Left ventricle myocardium superior (tissue), 1 donor: ENCODE data around the gene COA8. TPM values are rescaled to one million over a fixed set of nuclear protein-coding genes. Genes with fewer than 3 reads are reported as not detected.
"Not testable (repeated sequence)": the region's sequence is repeated elsewhere in the genome, so short reads cannot be mapped to it uniquely, and the experiment has no call there.

ENCODE experiments used
- ATAC-seq: fragments of 200-7000 bp; cut with Tn5 transposase; one replicate; pipeline ENCODE4 v1.9.1; 2020; ENCODE audit warnings: mild to moderate bottlenecking, moderate library complexity
- DNase-seq: peaks from one replicate; pipeline ENCODE4 v3.0.0-alpha.2; 2020
- intact Hi-C: fragments of 100-400 bp; cut with micrococcal nuclease; formaldehyde crosslinking; loops from one replicate; pipeline ENCODE4 v1.11.0; 2022
- total RNA-seq: library from RNA; stranded (reverse); fragmentation: NEBNext Ultra II Directional; extraction: Animal tissue kit (Norgen Biotek cat#: 25700); gene quantifications from one replicate; pipeline ENCODE4 v1.2.1, GENCODE V29; 2021
- donor health status: DM: no; HTN: yes; CAD: no; lungs with severe emphysema.

Gene COA8
- total RNA-seq, 1 donor from 2014 or later = 56.2 TPM

- DNase-seq (no peak), ATAC-seq (no peak)
- intact Hi-C loops = no loop called here
Observed at GRCh38 chr14:103600503-103600902, 37.7 kb downstream of the COA8 start.

- intact Hi-C loops = no loop called here
- ATAC-seq (no peak), DNase-seq (no peak)
Observed at GRCh38 chr14:103604620-103605019, 41.9 kb downstream of the COA8 start.

- intact Hi-C loops = no loop called here
- ATAC-seq = peak; percentile 96
- peak; percentile 83 for DNase-seq
Observed at GRCh38 chr14:103606963-103607668, 44.4 kb downstream of the COA8 start.

DNA sequence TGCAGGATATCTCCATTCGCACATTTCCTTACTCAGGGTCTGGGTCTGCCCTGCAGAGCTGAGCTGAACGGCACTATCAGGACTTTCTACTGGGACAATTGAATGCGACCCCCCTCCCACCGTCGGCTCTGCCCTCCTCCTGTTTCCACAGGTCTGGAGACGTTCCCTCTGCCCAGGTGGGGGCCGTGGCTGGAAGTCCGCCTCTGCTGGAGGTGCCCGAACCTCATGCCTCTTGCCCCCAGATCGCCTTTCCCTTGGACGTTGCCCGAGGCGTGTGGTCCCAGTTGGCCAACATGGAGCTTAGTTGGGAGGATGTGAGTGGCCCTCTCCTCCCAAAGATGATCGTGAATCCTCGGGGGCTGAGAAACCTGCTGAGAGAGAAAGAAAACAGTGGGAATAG is 45.1 kb downstream of the COA8 start:
- no peak for DNase-seq
- no peak for ATAC-seq
- intact Hi-C loops = no loop called here

- ATAC-seq, DNase-seq, intact Hi-C loops: not testable (repeated sequence)
Observed at GRCh38 chr14:103609081-103609480, 46.3 kb downstream of the COA8 start.

DNA sequence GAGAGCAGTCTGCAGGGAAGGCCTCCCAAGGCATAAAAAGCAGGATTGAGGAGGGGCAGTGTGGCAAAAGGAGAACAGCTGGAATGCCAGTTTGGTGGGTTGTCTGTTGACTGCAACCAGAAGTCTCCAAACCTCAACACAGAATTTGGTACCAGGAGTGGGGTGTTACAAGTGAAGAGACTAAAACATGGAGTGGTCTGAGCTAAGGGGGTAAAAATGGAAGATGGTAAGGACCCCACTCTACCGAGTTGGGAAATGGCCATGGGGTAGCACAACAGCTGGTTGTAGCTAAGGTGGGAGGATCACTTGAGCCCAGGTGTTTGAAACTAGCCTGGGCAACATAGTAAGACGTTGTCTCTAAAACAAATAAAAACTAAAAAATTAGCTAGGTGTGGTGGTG is 48.5 kb downstream of the COA8 start:
- intact Hi-C loops = no loop called here
- no peak for ATAC-seq
- DNase-seq = no peak

DNA sequence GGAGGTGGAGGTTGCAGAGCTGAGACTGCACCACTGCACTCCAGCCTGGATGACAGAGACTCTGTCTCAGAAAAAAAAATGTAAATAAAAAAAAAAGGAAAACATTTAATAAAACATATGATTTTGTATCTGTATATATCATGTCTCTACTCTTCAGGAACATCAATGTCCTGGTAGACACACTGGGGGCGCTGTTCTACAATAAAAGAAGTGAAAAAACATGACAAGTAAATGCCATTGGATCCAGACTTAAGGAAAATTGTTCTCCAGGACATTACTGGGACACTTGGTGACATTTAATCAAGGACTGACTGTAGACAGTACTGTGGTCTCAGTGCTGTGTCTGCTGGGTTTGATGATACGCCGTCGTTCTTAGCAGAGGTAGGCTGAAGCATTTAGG is 50.8 kb downstream of the COA8 start:
- DNase-seq = no peak
- no peak for ATAC-seq
- intact Hi-C loops = no loop called here

DNA sequence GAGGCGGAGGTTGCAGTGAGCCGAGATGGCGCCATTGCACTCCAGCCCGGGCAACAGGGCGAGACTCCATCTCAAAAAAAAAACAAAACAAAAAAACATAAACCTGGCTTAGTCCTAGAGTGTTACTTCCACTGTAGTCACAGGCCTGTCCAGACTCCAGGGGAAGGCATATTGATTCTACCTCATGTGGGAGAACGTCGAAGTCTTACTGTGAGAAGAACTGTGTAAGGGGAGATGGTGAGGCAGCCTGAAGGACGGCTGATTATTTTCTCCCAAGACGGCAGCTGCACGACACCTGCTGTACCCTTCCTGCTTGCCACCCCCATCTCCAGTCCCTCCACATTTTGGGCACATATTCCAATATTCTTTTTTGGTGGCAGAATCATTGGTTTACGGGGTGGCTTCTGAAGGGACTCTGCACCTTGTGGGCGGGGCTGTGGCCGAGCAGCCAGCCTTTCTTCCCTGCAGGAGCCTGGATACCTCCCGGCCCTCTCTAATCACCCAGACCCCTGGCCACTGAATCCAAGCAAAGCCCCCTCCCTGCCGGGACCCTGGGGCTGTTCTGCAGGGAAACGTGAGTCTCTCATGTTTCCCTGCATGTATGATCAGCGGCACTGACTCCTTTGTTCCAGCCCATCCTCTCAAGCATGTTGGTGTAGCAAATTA is 54.0 kb downstream of the COA8 start:
- DNase-seq (no peak), ATAC-seq (no peak)
- intact Hi-C loops = no loop called here

DNA sequence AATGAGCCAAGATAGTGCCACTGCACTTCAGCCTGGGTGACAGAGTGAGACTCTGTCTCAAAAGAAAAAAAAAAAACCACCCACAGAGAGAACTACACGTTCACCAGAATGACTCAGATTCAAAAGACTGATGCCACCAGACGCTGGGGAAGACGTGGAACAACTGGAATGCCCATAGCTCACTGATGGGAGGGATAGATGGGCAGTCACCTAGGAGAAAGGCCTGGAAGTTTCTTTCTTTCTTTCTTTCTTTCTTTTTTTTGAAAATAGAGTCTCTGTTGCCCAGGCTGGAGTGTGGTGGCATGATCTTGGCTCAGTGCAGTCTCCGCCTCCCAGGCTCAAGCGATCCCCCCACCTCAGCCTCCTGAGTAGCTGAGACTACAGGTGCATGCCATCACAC is 56.3 kb downstream of the COA8 start:
- no peak for ATAC-seq
- no peak for DNase-seq
- intact Hi-C loops = no loop called here

- intact Hi-C loops = no loop called here
Observed at GRCh38 chr14:103621860-103622259, 59.1 kb downstream of the COA8 start.

GRCh38 chr14:103623308-103623707 is 60.5 kb downstream of the COA8 start:
- DNase-seq (no peak), ATAC-seq (no peak)
- intact Hi-C loops = no loop called here

More at GRCh38 chr14:103621860-103622259, 59.1 kb downstream of the COA8 start:
- DNase-seq = no peak
- ATAC-seq = no peak

- peak; percentile 7 for ATAC-seq
- peak; percentile 62 for DNase-seq
- intact Hi-C loops = no loop called here
Observed at GRCh38 chr14:103623883-103624482, 61.2 kb downstream of the COA8 start.

- peak; percentile 26 for ATAC-seq
- peak; percentile 76 for DNase-seq
Observed at GRCh38 chr14:103624860-103625259, 62.1 kb downstream of the COA8 start.

GRCh38 chr14:103625356-103626095 is 62.8 kb downstream of the COA8 start:
- DNase-seq (peak; percentile 19), ATAC-seq (no peak)
- intact Hi-C loops = no loop called here

More at GRCh38 chr14:103624860-103625259, 62.1 kb downstream of the COA8 start:
- intact Hi-C loops = no loop called here

- intact Hi-C loops = no loop called here
Observed at GRCh38 chr14:103626146-103626850, 63.5 kb downstream of the COA8 start.

DNA sequence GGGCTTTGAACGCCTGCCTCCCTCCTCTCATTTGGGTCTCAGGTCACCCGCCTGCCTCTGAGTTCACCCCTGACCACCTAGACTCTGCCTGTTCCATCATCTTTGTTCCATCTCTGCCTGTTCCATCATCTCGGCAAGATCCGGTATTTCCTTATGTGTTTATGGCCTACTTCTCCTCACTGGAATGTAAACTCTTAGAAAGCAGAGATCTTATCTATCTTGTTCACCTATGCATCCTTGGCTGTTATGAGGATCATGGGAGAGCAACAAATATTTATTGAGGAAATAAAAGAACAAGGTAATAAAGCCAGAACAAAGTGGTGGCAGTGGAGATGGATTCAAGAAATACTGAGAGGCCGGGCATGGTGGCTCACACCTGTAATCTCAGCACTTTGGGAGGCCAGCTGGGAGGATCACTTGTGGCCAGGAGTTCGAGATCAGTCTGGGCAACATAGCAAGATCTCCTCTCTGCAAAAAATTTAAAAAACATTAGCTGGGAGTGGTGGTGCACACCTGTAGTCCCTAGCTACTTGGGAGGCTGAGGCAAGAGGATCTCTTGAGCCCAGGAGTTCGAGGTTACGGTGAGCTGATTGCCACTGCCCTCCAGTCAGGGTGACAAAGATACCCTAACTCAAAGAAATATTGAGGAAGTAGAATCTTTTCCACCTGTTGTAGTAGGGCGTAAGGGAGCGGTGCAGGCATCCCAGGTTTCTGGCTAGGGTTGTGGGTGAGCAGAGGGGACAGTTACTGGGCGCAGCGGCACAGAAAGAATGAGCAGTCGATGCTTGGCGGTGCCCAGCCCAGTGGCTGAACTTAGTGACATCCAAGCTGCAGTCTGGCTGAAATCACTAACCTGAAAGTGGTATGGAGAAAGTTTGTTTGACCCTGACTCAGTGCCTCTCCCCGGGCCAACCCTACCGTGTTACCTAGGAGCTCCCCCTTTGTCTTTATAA is 64.6 kb downstream of the COA8 start:
- DNase-seq (no peak), ATAC-seq (no peak)
- intact Hi-C loops = no loop called here

More at GRCh38 chr14:103626146-103626850, 63.5 kb downstream of the COA8 start:
- ATAC-seq (no peak), DNase-seq (peak; percentile 6)

GRCh38 chr14:103628221-103628683 is 65.5 kb downstream of the COA8 start:
- ATAC-seq (peak; percentile 71), DNase-seq (peak; percentile 85)
- intact Hi-C loops = no loop called here
